Ascending aorta (tissue), 2 donors: Measurements from ENCODE around the gene LYST. TPM values are rescaled to one million over a fixed set of nuclear protein-coding genes. Genes with fewer than 3 reads are reported as not detected.

ENCODE experiments used
- DNase-seq, 2 donors: peaks; one replicate each; pipeline ENCODE4 v3.0.0-alpha.2; 2019; ENCODE audit warnings: low spot score in 2 of 2
- H3K27ac ChIP-seq, 2 donors: fragments of 200-600 bp; sonication (generic); one replicate each; pipeline ENCODE4 v1.5.1; 2016 to 2017; ENCODE audit warnings: mild to moderate bottlenecking in 1 of 2
- H3K27me3 ChIP-seq: fragments of 200-600 bp; sonication (generic); one replicate; pipeline ENCODE4 v1.5.1; 2017
- H3K36me3 ChIP-seq, 2 donors: fragments of 200-600 bp; sonication (generic); one replicate each; pipeline ENCODE4 v1.5.1; 2016
- H3K4me1 ChIP-seq, 2 donors: fragments of 200-600 bp; sonication (generic); one replicate each; pipeline ENCODE4 v1.5.1; 2016 to 2017; ENCODE audit warnings: mild to moderate bottlenecking in 1 of 2
- H3K4me3 ChIP-seq, 2 donors: fragments of 200-600 bp; sonication (generic); one replicate each; pipeline ENCODE4 v1.5.1; 2016 to 2017; ENCODE audit warnings: mild to moderate bottlenecking in 1 of 2
- H3K9me3 ChIP-seq, 2 donors: fragments of 200-600 bp; sonication (generic); one replicate each; pipeline ENCODE4 v1.5.1; 2016
- intact Hi-C: fragments of 100-400 bp; cut with DNase I; formaldehyde crosslinking; loops from one replicate; pipeline ENCODE4 v1.15.1; 2023
- total RNA-seq: library from RNA; depleted of rRNA; stranded (reverse); fragments of >200 nt; gene quantifications from one replicate; pipeline ENCODE4 v1.1.0, GENCODE V29; 2016
- TF ChIP-seq, protein P1 (sequence below), 3 experiments: fragments of 200-600 bp in 2 of 3; fragments of 450-650 bp in 1 of 3; sonication (generic) in 2 of 3; IDR thresholded peaks; one replicate each; pipeline ENCODE4 v1.5.1; 2016 to 2019; ENCODE audit warnings: antibody characterized with exemption in 3 of 3, mild to moderate bottlenecking in 1 of 3, moderate library complexity in 1 of 3

LYST gene
- total RNA-seq, 1 donor from 2014 or later = 169 TPM

DNA sequence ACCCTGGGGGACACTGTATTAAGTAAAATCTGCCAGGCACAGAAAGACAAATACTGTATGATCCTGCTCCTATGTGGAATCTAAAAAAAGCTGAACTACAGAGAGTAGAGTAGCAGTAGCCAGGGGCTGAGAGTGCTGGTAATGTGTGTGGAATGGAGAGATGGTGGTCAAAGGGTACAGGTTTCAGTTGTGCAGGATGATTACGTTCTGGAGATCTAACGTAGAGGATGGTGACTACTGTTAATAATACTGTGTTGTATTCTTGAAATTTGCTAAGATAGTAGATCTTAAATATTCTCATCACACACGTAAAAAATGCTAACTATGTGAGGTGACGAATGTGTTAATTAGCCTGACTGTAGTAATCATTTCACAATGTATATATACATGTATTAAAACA lies 177.3 kb downstream of the LYST start:
- intact Hi-C loops = no loop called here

DNA sequence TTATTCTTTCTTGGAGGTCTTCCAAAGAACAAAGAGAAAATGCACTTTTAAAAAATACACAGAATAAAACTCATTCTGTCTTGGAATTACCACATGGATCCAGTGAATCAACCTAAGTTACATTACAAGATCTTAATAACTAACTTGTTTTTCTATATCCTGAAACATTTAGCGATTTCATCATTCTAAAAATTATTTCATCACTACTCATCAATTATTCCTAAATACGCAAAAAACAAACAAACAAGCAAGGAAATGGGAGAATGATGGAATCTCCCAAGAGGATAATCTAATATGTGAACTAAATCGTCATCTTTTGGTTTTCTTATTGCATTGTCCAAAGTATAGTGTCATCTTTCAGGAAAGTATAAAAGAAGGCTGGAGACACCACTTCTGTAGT lies 178.6 kb downstream of the LYST start:
- Histone ChIP-seq H3K9me3 (no peaks in the 10 kb centered on the region), H3K4me1 (no peaks in the 10 kb centered on the region), H3K27me3 (no peaks in the 10 kb centered on the region), H3K36me3 (peaks cover 35 to 52% of the 10 kb centered on the region in 2 donors), H3K27ac (no peak overlapping the region), H3K4me3 (no peak overlapping the region)
- no peak for DNase-seq
- TF ChIP-seq, protein P1, sequence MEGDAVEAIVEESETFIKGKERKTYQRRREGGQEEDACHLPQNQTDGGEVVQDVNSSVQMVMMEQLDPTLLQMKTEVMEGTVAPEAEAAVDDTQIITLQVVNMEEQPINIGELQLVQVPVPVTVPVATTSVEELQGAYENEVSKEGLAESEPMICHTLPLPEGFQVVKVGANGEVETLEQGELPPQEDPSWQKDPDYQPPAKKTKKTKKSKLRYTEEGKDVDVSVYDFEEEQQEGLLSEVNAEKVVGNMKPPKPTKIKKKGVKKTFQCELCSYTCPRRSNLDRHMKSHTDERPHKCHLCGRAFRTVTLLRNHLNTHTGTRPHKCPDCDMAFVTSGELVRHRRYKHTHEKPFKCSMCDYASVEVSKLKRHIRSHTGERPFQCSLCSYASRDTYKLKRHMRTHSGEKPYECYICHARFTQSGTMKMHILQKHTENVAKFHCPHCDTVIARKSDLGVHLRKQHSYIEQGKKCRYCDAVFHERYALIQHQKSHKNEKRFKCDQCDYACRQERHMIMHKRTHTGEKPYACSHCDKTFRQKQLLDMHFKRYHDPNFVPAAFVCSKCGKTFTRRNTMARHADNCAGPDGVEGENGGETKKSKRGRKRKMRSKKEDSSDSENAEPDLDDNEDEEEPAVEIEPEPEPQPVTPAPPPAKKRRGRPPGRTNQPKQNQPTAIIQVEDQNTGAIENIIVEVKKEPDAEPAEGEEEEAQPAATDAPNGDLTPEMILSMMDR (IDR thresholded peaks at IDR 0.05) = no peak
- intact Hi-C loops = no loop called here

More for the DNA sequence above, 177.3 kb downstream of the LYST start:
- Histone ChIP-seq H3K9me3 (no peaks in the 10 kb centered on the region), H3K27ac (no peak overlapping the region), H3K27me3 (no peaks in the 10 kb centered on the region), H3K4me3 (no peak overlapping the region), H3K4me1 (no peaks in the 10 kb centered on the region), H3K36me3 (peaks cover 33 to 51% of the 10 kb centered on the region in 2 donors)
- TF ChIP-seq, protein P1 (IDR thresholded peaks at IDR 0.05) = no peak
- DNase-seq = no peak

DNA sequence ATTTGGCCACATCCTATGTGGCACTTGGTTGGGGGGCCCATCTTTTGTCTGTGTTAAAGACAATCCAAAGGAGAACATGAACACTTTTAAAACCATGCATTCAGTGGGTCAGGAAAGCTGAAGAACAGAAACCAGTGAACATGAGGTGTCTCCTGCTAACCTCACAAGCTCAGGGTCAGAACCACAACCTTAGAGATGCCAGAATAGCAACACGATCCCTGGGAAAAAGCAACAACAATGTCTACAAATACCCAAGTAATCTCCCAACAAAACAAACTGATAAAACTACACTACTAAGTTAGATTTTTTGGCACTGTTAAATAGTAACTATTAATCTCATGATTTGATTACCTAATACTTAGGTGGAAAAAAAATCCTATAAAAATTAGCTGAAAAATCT lies 183.1 kb downstream of the LYST start:
- intact Hi-C loops = no loop called here
- Histone ChIP-seq H3K36me3 (peaks cover 16 to 33% of the 10 kb centered on the region in 2 donors), H3K4me3 (no peak overlapping the region), H3K9me3 (no peaks in the 10 kb centered on the region), H3K4me1 (no peaks in the 10 kb centered on the region), H3K27ac (no peak overlapping the region), H3K27me3 (no peaks in the 10 kb centered on the region)
- TF ChIP-seq, protein P1 (IDR thresholded peaks at IDR 0.05) = no peak
- DNase-seq = no peak

DNA sequence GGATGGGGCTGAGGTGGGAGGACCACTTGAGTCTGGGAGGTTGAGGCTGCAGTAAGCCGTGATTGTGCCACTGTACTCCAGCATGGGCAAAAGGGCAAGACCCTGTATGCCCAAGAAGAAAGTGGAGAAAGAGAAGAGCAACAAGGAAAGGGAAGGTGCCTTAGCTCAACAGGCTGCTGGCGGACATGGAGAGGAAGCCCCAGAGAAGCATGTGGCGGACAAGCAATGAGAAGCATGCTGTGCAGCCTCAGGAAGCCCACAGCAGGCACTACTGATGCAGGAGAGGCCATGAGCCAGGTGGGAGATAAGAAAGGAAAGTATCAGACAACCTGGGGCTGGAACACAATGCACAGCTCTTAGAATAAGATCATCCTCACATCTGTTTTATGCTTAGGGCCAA lies 184.5 kb downstream of the LYST start:
- intact Hi-C loops = no loop called here
- TF ChIP-seq, protein P1 (IDR thresholded peaks at IDR 0.05) = no peak
- Histone ChIP-seq H3K4me3 (no peak overlapping the region), H3K36me3 (peaks cover 16 to 35% of the 10 kb centered on the region in 2 donors), H3K4me1 (no peaks in the 10 kb centered on the region), H3K27me3 (no peaks in the 10 kb centered on the region), H3K27ac (no peak overlapping the region), H3K9me3 (no peaks in the 10 kb centered on the region)
- DNase-seq = no peak

DNA sequence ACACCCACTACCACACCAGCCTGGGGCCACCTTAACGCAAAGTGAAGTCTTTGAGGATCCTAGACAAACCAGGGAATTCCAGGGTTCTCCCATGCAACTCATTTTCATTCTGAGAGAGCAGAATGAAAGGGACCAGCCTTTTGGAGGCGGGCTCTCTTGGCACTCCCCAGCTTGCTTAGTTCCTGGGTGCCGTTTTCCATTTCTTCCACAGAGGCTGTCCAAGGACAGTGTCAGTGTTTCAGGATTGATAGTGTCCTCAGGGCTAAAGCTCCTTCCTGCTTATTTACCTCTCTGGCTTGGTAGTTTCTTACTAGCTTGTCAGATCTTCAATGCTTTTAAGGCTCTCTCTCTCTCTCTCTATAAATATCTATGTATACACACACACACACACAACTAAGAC lies 187.1 kb downstream of the LYST start:
- Histone ChIP-seq H3K36me3 (peaks cover 30 to 53% of the 10 kb centered on the region in 2 donors), H3K4me3 (no peak overlapping the region), H3K9me3 (peaks cover 0 to 10% of the 10 kb centered on the region in 2 donors), H3K27ac (no peak overlapping the region), H3K27me3 (no peaks in the 10 kb centered on the region), H3K4me1 (no peaks in the 10 kb centered on the region)
- intact Hi-C loops = no loop called here
- TF ChIP-seq, protein P1 (IDR thresholded peaks at IDR 0.05) = no peak
- no peak for DNase-seq

DNA sequence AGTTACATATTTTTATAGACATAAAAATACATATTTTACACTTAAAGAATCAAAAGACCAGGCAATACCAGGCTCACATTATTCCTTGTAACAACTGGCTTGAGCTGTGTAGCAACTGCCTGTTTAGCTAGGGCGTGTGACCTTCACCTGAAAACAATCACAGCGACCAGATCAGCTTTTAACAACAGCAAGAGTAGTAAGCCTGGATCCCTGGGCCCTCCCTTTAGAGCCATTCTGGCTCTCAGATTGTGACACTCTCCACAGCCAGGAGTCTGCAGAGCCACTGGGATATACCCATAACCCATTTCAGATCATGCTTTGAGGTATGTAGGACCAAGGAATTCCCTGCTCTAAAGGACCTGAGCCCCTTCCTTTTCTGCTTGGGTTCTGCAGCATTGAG lies 187.7 kb downstream of the LYST start:
- TF ChIP-seq, protein P1 (IDR thresholded peaks at IDR 0.05) = no peak

More for the DNA sequence above, 187.7 kb downstream of the LYST start:
- peaks cover 33 to 53% of the 10 kb centered on the region in 2 donors for H3K36me3 ChIP-seq
- no peak overlapping the region for H3K4me3 ChIP-seq
- no peaks in the 10 kb centered on the region for H3K27me3 ChIP-seq
- H3K4me1 ChIP-seq = no peaks in the 10 kb centered on the region
- no peak overlapping the region for H3K27ac ChIP-seq
- intact Hi-C loops = no loop called here
- peaks cover 0 to 10% of the 10 kb centered on the region in 2 donors for H3K9me3 ChIP-seq
- DNase-seq = no peak
